BE2C (cell line): ENCODE data around the gene TBC1D5.

Experiments used
- DNase-seq: peaks from one replicate; pipeline ENCODE4 v3.0.0-alpha.2; 2020
- H3K27me3 ChIP-seq: fragments of 250-450 bp; sonication (Bioruptor Pico); 2 replicates; pipeline ENCODE4 v1.5.1; 2020; ENCODE audit warnings: mild to moderate bottlenecking
- H3K36me3 ChIP-seq: fragments of 250-450 bp; sonication (Bioruptor Pico); 2 replicates; pipeline ENCODE4 v1.5.1; 2020; ENCODE audit warnings: mild to moderate bottlenecking
- H3K4me1 ChIP-seq: fragments of 250-450 bp; sonication (Bioruptor Pico); 2 replicates; pipeline ENCODE4 v1.5.1; 2020
- H3K4me3 ChIP-seq: 2 replicates; pipeline ENCODE4 v1.5.1; 2011; ENCODE audit warnings: low read depth, low read length
- H3K9me3 ChIP-seq: fragments of 250-450 bp; sonication (Bioruptor Pico); 2 replicates; pipeline ENCODE4 v1.5.1; 2020
- TF ChIP-seq, protein P1 (sequence below): IDR thresholded peaks from 2 replicates; pipeline ENCODE4 v1.5.1; 2012; ENCODE audit warnings: mild to moderate bottlenecking, low read depth, low read length

TBC1D5 gene

GRCh38 chr3:17510265-17510664 lies 232.2 kb downstream of the TBC1D5 start:
- H3K9me3 ChIP-seq: no peaks in the 10 kb centered on the region
- DNase-seq: no peak
- H3K27me3 ChIP-seq: no peaks in the 10 kb centered on the region
- no peak overlapping the region for H3K4me3 ChIP-seq
- H3K36me3 ChIP-seq: no peaks in the 10 kb centered on the region
- no peaks in the 10 kb centered on the region for H3K4me1 ChIP-seq
- TF ChIP-seq, protein P1, sequence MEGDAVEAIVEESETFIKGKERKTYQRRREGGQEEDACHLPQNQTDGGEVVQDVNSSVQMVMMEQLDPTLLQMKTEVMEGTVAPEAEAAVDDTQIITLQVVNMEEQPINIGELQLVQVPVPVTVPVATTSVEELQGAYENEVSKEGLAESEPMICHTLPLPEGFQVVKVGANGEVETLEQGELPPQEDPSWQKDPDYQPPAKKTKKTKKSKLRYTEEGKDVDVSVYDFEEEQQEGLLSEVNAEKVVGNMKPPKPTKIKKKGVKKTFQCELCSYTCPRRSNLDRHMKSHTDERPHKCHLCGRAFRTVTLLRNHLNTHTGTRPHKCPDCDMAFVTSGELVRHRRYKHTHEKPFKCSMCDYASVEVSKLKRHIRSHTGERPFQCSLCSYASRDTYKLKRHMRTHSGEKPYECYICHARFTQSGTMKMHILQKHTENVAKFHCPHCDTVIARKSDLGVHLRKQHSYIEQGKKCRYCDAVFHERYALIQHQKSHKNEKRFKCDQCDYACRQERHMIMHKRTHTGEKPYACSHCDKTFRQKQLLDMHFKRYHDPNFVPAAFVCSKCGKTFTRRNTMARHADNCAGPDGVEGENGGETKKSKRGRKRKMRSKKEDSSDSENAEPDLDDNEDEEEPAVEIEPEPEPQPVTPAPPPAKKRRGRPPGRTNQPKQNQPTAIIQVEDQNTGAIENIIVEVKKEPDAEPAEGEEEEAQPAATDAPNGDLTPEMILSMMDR: no peak

DNA sequence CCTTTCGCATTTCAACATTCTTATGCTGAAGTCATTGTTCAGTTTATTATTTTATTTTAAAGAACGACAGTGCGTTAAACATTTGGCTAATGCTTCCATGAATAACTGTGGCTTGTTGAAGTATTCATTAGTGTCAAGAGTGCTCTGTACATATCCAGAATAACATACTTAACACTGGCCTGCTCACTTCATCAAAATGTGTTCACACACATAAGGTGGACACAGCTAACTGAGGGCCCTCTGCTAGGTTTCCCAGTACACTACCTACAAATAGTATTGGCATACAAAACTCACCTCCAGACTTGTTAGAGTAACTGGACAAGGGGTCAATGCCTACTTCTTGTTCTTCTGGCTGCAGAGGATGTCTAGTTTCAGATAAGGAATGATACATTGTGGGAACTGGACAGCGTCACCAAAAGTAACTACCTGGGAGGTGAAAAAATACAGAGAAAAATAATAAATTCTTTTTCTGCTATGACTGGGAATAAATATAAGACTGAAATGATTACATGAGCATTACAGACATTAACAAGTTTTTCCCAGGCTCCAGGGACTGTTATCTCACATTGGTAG lies 234.2 kb downstream of the TBC1D5 start:
- Histone ChIP-seq H3K4me1 (no peaks in the 10 kb centered on the region), H3K4me3 (no peak overlapping the region), H3K27me3 (no peaks in the 10 kb centered on the region), H3K9me3 (no peaks in the 10 kb centered on the region), H3K36me3 (no peaks in the 10 kb centered on the region)
- TF ChIP-seq, protein P1: no peak
- no peak for DNase-seq

- Histone ChIP-seq H3K9me3 (no peaks in the 10 kb centered on the region), H3K4me1 (no peaks in the 10 kb centered on the region), H3K36me3 (no peaks in the 10 kb centered on the region), H3K4me3 (no peak overlapping the region), H3K27me3 (no peaks in the 10 kb centered on the region)
- TF ChIP-seq, protein P1: no peak
- DNase-seq: no peak
Measured at GRCh38 chr3:17507480-17507879, 235.0 kb downstream of the TBC1D5 start.

GRCh38 chr3:17505856-17506255 lies 236.6 kb downstream of the TBC1D5 start:
- Histone ChIP-seq H3K4me1 (no peaks in the 10 kb centered on the region), H3K9me3 (no peaks in the 10 kb centered on the region), H3K27me3 (no peaks in the 10 kb centered on the region), H3K4me3 (no peak overlapping the region), H3K36me3 (no peaks in the 10 kb centered on the region)
- TF ChIP-seq, protein P1: no peak
- no peak for DNase-seq

- no peaks in the 10 kb centered on the region for H3K36me3 ChIP-seq
- no peak overlapping the region for H3K4me3 ChIP-seq
- H3K27me3 ChIP-seq: no peaks in the 10 kb centered on the region
- H3K9me3 ChIP-seq: no peaks in the 10 kb centered on the region
- no peak for DNase-seq
- H3K4me1 ChIP-seq: no peaks in the 10 kb centered on the region
- TF ChIP-seq, protein P1: no peak
Measured at GRCh38 chr3:17501745-17502144, 240.7 kb downstream of the TBC1D5 start.

DNA sequence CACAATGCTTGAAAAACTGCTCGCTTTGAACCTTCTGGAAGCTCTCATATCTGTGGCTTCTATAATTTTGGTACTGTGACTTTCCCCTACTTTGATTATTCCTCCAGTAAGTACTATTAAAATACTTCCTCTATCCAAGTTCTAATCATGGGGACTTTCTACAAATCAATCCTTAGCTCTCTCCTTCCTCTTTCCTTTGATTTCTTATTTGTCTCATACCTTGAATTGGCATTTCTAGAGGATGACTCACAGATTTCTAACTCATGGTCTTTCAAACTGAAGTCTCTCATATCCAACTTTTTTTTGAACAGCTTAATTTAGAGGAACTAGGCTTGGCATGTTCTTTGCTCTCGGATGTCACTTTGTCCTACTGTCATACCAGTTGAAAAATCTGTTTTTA lies 241.8 kb downstream of the TBC1D5 start:
- TF ChIP-seq, protein P1: no peak
- H3K4me1 ChIP-seq: no peaks in the 10 kb centered on the region
- DNase-seq: no peak
- H3K27me3 ChIP-seq: no peaks in the 10 kb centered on the region
- H3K9me3 ChIP-seq: no peaks in the 10 kb centered on the region
- no peaks in the 10 kb centered on the region for H3K36me3 ChIP-seq
- no peak overlapping the region for H3K4me3 ChIP-seq
